IMR-90 (cell line): ENCODE data around the gene NAA50. TPM values are rescaled to one million over a fixed set of nuclear protein-coding genes. Genes with fewer than 3 reads are reported as not detected.

ENCODE experiments used
- ATAC-seq: fragments of 200-7000 bp; cut with Tn5 transposase; 2 replicates; pipeline ENCODE4 v1.9.1; 2020; ENCODE audit warnings: low read depth, mild to moderate bottlenecking, moderate library complexity
- BruUV-seq: library from RNA; stranded (reverse); fragments of 400-500 nt; replicated peaks from 2 replicates; lab custom pipeline; 2021; lab: Mats Ljungman, UMichigan
- CTCF ChIA-PET: fragments of 300-600 bp; formaldehyde crosslinking; extraction: SDS; loops from one replicate; lab custom pipeline; 2021; ENCODE audit warnings: antibody characterized with exemption; lab: Yijun Ruan, JAX
- POLR2A ChIA-PET: fragments of 300-600 bp; sonication (Branson Sonifier 250); formaldehyde crosslinking; loops from one replicate; lab custom pipeline; 2022; ENCODE audit warnings: antibody characterized with exemption; ENCODE audit not compliant: unreplicated experiment; lab: Charles Lee
- DNase-seq: peaks from one replicate; pipeline ENCODE4 v3.0.0; 2013
- H2AFZ ChIP-seq: replicated peaks from 2 replicates; pipeline ENCODE3; 2013; ENCODE audit warnings: low read length, mild to moderate bottlenecking; ENCODE audit not compliant: poor library complexity
- H2AK5ac ChIP-seq: 2 replicates; pipeline ENCODE4 v1.6.1; 2013; ENCODE audit warnings: low read depth, low read length, inconsistent platforms
- H2AK9ac ChIP-seq: replicated peaks from 2 replicates; pipeline ENCODE3; 2013; ENCODE audit warnings: mild to moderate bottlenecking, low read depth, low read length, moderate library complexity; ENCODE audit not compliant: poor library complexity
- H2BK120ac ChIP-seq: 2 replicates; pipeline ENCODE4 v1.6.1; 2013; ENCODE audit warnings: low read depth, low read length, inconsistent platforms
- H2BK15ac ChIP-seq: 3 replicates; pipeline ENCODE4 v1.6.1; 2013; ENCODE audit warnings: low read depth, low read length, inconsistent platforms
- H2BK20ac ChIP-seq: 2 replicates; pipeline ENCODE4 v1.6.1; 2013; ENCODE audit warnings: low read depth, mild to moderate bottlenecking, inconsistent platforms, low read length, moderate library complexity
- H2BK5ac ChIP-seq: 2 replicates; pipeline ENCODE4 v1.6.1; 2013; ENCODE audit warnings: mild to moderate bottlenecking, low read depth, low read length, inconsistent platforms; ENCODE audit not compliant: poor library complexity, severe bottlenecking
- H3K14ac ChIP-seq: replicated peaks from 2 replicates; pipeline ENCODE4 v1.6.1; 2013; ENCODE audit warnings: low read depth, low read length, inconsistent platforms
- H3K18ac ChIP-seq: 2 replicates; pipeline ENCODE4 v1.6.1; 2013; ENCODE audit warnings: low read depth, low read length, control low read depth
- H3K23ac ChIP-seq: 2 replicates; pipeline ENCODE4 v1.6.1; 2013; ENCODE audit warnings: low read depth, low read length, inconsistent platforms
- H3K27ac ChIP-seq: 2 replicates; pipeline ENCODE4 v1.5.1; 2013; ENCODE audit warnings: mild to moderate bottlenecking, control low read depth, low read length; ENCODE audit not compliant: insufficient read depth
- H3K27me3 ChIP-seq: 2 replicates; pipeline ENCODE4 v1.6.1; 2013; ENCODE audit warnings: low read length; ENCODE audit not compliant: control insufficient read depth, insufficient read depth
- H3K36me3 ChIP-seq: 2 replicates; pipeline ENCODE4 v1.6.1; 2013; ENCODE audit warnings: low read length, mixed read lengths; ENCODE audit not compliant: control insufficient read depth, insufficient read depth
- H3K4ac ChIP-seq: 2 replicates; pipeline ENCODE4 v1.6.1; 2013; ENCODE audit warnings: low read depth, low read length, inconsistent platforms
- H3K4me1 ChIP-seq: 2 replicates; pipeline ENCODE4 v1.6.1; 2013; ENCODE audit warnings: low read length, mixed read lengths; ENCODE audit not compliant: control insufficient read depth, insufficient read depth
- H3K4me2 ChIP-seq: 2 replicates; pipeline ENCODE4 v1.6.1; 2013; ENCODE audit warnings: low read depth, mild to moderate bottlenecking, control low read depth, low read length, moderate library complexity
- H3K4me3 ChIP-seq: 2 replicates; pipeline ENCODE4 v1.5.1; 2013; ENCODE audit warnings: low read depth, mild to moderate bottlenecking, control low read depth, low read length, moderate library complexity; ENCODE audit not compliant: insufficient read depth
- H3K56ac ChIP-seq: 2 replicates; pipeline ENCODE4 v1.6.1; 2013; ENCODE audit warnings: low read length, inconsistent platforms; ENCODE audit not compliant: insufficient read depth; ENCODE audit errors: extremely low read depth
- H3K79me1 ChIP-seq, 2 experiments: 2 replicates each; pipeline ENCODE4 v1.6.1; 2013; ENCODE audit warnings: low read length in 2 of 2, inconsistent platforms in 1 of 2, low read depth in 1 of 2
- H3K9ac ChIP-seq: 2 replicates; pipeline ENCODE4 v1.6.1; 2013; ENCODE audit warnings: low read depth, low read length, control low read depth
- H3K9me1 ChIP-seq: 2 replicates; pipeline ENCODE4 v1.6.1; 2013; ENCODE audit warnings: low read length, inconsistent platforms; ENCODE audit not compliant: insufficient read depth
- H3K9me3 ChIP-seq: 2 replicates; pipeline ENCODE4 v1.6.1; 2013; ENCODE audit warnings: low read length; ENCODE audit not compliant: control insufficient read depth, insufficient read depth
- H4K20me1 ChIP-seq: 2 replicates; pipeline ENCODE4 v1.6.1; 2013; ENCODE audit warnings: low read length, inconsistent platforms; ENCODE audit not compliant: insufficient read depth
- H4K5ac ChIP-seq: 2 replicates; pipeline ENCODE4 v1.6.1; 2013; ENCODE audit warnings: mild to moderate bottlenecking, low read depth, low read length, control low read depth
- H4K8ac ChIP-seq, 2 experiments: 2 replicates each; pipeline ENCODE4 v1.6.1; 2013; ENCODE audit warnings: low read depth in 2 of 2, low read length in 2 of 2, control low read depth in 1 of 2, inconsistent platforms in 1 of 2
- H4K91ac ChIP-seq: 2 replicates; pipeline ENCODE4 v1.6.1; 2013; ENCODE audit warnings: low read depth, low read length, inconsistent platforms; ENCODE audit not compliant: insufficient read depth
- BHLHE40 ChIP-seq: fragments of 150-350 bp; IDR thresholded peaks from 2 replicates; pipeline ENCODE4 v1.6.1; 2016; ENCODE audit warnings: mild to moderate bottlenecking, low read depth, low read length
- ELK1 ChIP-seq: fragments of 150-350 bp; IDR thresholded peaks from 2 replicates; pipeline ENCODE4 v1.6.1; 2016; ENCODE audit warnings: low read depth, mild to moderate bottlenecking, low read length, moderate library complexity, borderline replicate concordance
- MXI1 ChIP-seq: IDR thresholded peaks from 2 replicates; pipeline ENCODE4 v1.6.1; 2012; ENCODE audit warnings: low read depth, mild to moderate bottlenecking, low read length, moderate library complexity, borderline replicate concordance
- NFE2L2 ChIP-seq: fragments of 150-350 bp; IDR thresholded peaks from 2 replicates; pipeline ENCODE4 v1.6.1; 2016; ENCODE audit warnings: low read depth, mild to moderate bottlenecking, low read length
- RAD21 ChIP-seq: IDR thresholded peaks from 2 replicates; pipeline ENCODE4 v1.6.1; 2012; ENCODE audit warnings: low read length, improper control_type of control experiment
- RCOR1 ChIP-seq: IDR thresholded peaks from 2 replicates; pipeline ENCODE4 v1.6.1; 2012; ENCODE audit warnings: mild to moderate bottlenecking, low read length, improper control_type of control experiment; ENCODE audit not compliant: insufficient replicate concordance
- RFX5 ChIP-seq: IDR thresholded peaks from 2 replicates; pipeline ENCODE4 v1.8.0; 2012; ENCODE audit warnings: low read depth, mild to moderate bottlenecking, low read length, moderate library complexity
- SMC3 ChIP-seq: fragments of 150-350 bp; IDR thresholded peaks from 2 replicates; pipeline ENCODE4 v1.6.1; 2016; ENCODE audit warnings: low read depth, mild to moderate bottlenecking, antibody characterized with exemption, low read length, moderate library complexity
- USF2 ChIP-seq: fragments of 150-350 bp; IDR thresholded peaks from 2 replicates; pipeline ENCODE4 v1.6.1; 2017; ENCODE audit warnings: mild to moderate bottlenecking, antibody characterized with exemption, low read length, low read depth
- WGBS, 2 experiments: methylation state at CpG; one replicate each; pipeline versions ENCODE4 v1.1.5 to v1.1.7; 2013; ENCODE audit warnings: missing lambda C conversion rate in 2 of 2; ENCODE audit not compliant: insufficient read length in 1 of 2; ENCODE audit errors: extremely low coverage in 2 of 2; 5-methylcytosine and 5-hydroxymethylcytosine counted together
- dilution Hi-C: fragments of 300-500 bp; cut with HindIII; formaldehyde crosslinking; loops from one replicate; pipeline ENCODE4 v1.14.3; 2018; ENCODE audit warnings: low sequenced_read_pairs; ENCODE audit not compliant: unreplicated experiment
- in situ Hi-C: fragments of 300-500 bp; cut with MboI; formaldehyde crosslinking; loops from 3 replicates; pipeline ENCODE4 v1.14.3; 2019; ENCODE audit warnings: low sequenced_read_pairs, inconsistent platforms, mixed read lengths
- intact Hi-C: fragments of 100-400 bp; cut with micrococcal nuclease; formaldehyde crosslinking; loops from 2 replicates; pipeline ENCODE4 v1.10.0; 2022
- polyA plus RNA-seq, 3 experiments: library from polyadenylated mRNA; depleted of rRNA; stranded (reverse); fragments of >200 nt; gene quantifications; 2 replicates each; pipeline ENCODE4 v1.2.3, GENCODE V29; 2012; ENCODE audit warnings: low replicate concordance in 1 of 3
- total RNA-seq: library from RNA; depleted of rRNA; stranded (reverse); fragments of >200 nt; gene quantifications from 2 replicates; pipeline ENCODE4 v1.2.3, GENCODE V29; 2012

The NAA50 gene
- total and polyA plus RNA-seq, 2 of the 4 experiments (the other 2 are of a cell fraction) = 42.4 to 125 TPM

- H2AFZ ChIP-seq = no peak overlapping the region
- POLR2A ChIA-PET = no interaction called here
- no peak overlapping the region for H3K4me2 ChIP-seq
- no peak overlapping the region for H3K56ac ChIP-seq
- H4K8ac ChIP-seq = no peak overlapping the region
- H3K79me1 ChIP-seq = peaks cover 3 to 55% of the 10 kb centered on the region in 2 experiments; a peak in 3 of 4 replicates
- peaks cover 10% of the 10 kb centered on the region; the same call in 1 of the 2 replicates for H3K9me1 ChIP-seq
- H2BK5ac ChIP-seq = peak overlapping the region; percentile 30
- dilution Hi-C loops = no loop called here
- H3K27ac ChIP-seq = no peak overlapping the region
- H2AK9ac ChIP-seq = no peak overlapping the region
- no TSS peak for BruUV-seq
- no peak for TF ChIP-seq MXI1
- TF ChIP-seq SMC3 = no peak
- TF ChIP-seq USF2 = no peak
- TF ChIP-seq ELK1 = no peak
- no peak for TF ChIP-seq NFE2L2
- TF ChIP-seq RFX5 = no peak
- TF ChIP-seq RCOR1 = no peak
- TF ChIP-seq BHLHE40 = no peak
- no peak for TF ChIP-seq RAD21
- no CpG with 5 or more reads among the region's 5 CpGs for WGBS, 2 experiments
- no peak for ATAC-seq
- no peaks in the 10 kb centered on the region for H3K27me3 ChIP-seq
- H3K18ac ChIP-seq = no peak overlapping the region
- H2BK120ac ChIP-seq = no peak overlapping the region
- no peak for DNase-seq
- H3K36me3 ChIP-seq = no peaks in the 10 kb centered on the region
- CTCF ChIA-PET = interaction anchor here (0.6 to 1.9 kb wide), 2 partner anchors 10 to 55 kb away, joined by 4 read pairs; no protein-coding TSS in a partner anchor
- no peak overlapping the region for H3K9ac ChIP-seq
- no peak overlapping the region for H4K91ac ChIP-seq
- intact Hi-C loops = loop anchor here (10.0 kb wide), 2 partner anchors 314 to 686 kb away; partner anchors contain the start of genes CCDC191 and QTRT2
- peak overlapping the region; percentile 18; the same call in 1 of the 2 replicates for H3K23ac ChIP-seq
- H3K9me3 ChIP-seq = no peaks in the 10 kb centered on the region
- H4K5ac ChIP-seq = peak overlapping the region; percentile 3; the same call in 1 of the 2 replicates
- no peak overlapping the region for H3K4me3 ChIP-seq
- H3K14ac ChIP-seq = no peak overlapping the region
- in situ Hi-C loops = no loop called here
- H3K4ac ChIP-seq = no peak overlapping the region
- H2BK15ac ChIP-seq = no peak overlapping the region
- no peak overlapping the region for H2AK5ac ChIP-seq
- peaks cover 8% of the 10 kb centered on the region for H3K4me1 ChIP-seq
- peaks cover 69% of the 10 kb centered on the region for H4K20me1 ChIP-seq
- no peak overlapping the region for H2BK20ac ChIP-seq
Observed at GRCh38 chr3:113741086-113741485, 5.0 kb downstream of the NAA50 start.
